Activated CD8-positive, alpha-beta T cell treated with anti-CD3 and anti-CD28 coated beads for 36 hours (primary cell): ENCODE data around the gene SMOC2. TPM values are rescaled to one million over a fixed set of nuclear protein-coding genes. Genes with fewer than 3 reads are reported as not detected.

Experiments used
- ATAC-seq: fragments of 200-7000 bp; cut with Tn5 transposase; one replicate; pipeline ENCODE4 v1.10.0; 2021; ENCODE audit warnings: mild to moderate bottlenecking, moderate library complexity
- CTCF ChIA-PET: fragments of 350-600 bp; sonication (Branson Sonifier 250); formaldehyde crosslinking; loops from one replicate; lab custom pipeline; 2021; ENCODE audit warnings: antibody characterized with exemption; lab: Charles Lee
- POLR2A ChIA-PET: fragments of 350-600 bp; sonication (Branson Sonifier 250); formaldehyde crosslinking; loops from one replicate; lab custom pipeline; 2021; ENCODE audit warnings: antibody characterized with exemption; lab: Charles Lee
- DNase-seq: peaks from one replicate; pipeline ENCODE4 v3.0.0-alpha.2; 2020
- H3K27ac Mint-ChIP-seq: one replicate; pipeline ENCODE4 v1.8.0; 2021; ENCODE audit warnings: mild to moderate bottlenecking, mixed read lengths
- H3K27me3 Mint-ChIP-seq: one replicate; pipeline ENCODE4 v1.8.0; 2021; ENCODE audit warnings: mixed read lengths
- H3K36me3 Mint-ChIP-seq: one replicate; pipeline ENCODE4 v1.8.0; 2021; ENCODE audit warnings: low read depth, mixed read lengths
- H3K4me1 Mint-ChIP-seq: one replicate; pipeline ENCODE4 v1.8.0; 2021; ENCODE audit warnings: low read depth, mixed read lengths
- H3K4me3 Mint-ChIP-seq: one replicate; pipeline ENCODE4 v1.8.0; 2021; ENCODE audit warnings: mild to moderate bottlenecking, moderate library complexity, mixed read lengths
- H3K9me3 Mint-ChIP-seq: one replicate; pipeline ENCODE4 v1.8.0; 2021; ENCODE audit warnings: mixed read lengths
- intact Hi-C: fragments of 100-400 bp; cut with micrococcal nuclease; formaldehyde crosslinking; loops from one replicate; pipeline ENCODE4 v1.10.0; 2022
- total RNA-seq, 2 experiments: library from RNA; stranded (reverse); gene quantifications; one replicate each; pipeline ENCODE4 v1.2.3, GENCODE V29; 2021
- TF ChIP-seq, protein P1 (sequence below): fragments of 200-600 bp; IDR thresholded peaks from one replicate; pipeline ENCODE4 v1.8.0; 2022; ENCODE audit warnings: antibody characterized with exemption, mild to moderate bottlenecking

SMOC2 gene
- total RNA-seq, 2 experiments from 2014 or later: not detected

DNA sequence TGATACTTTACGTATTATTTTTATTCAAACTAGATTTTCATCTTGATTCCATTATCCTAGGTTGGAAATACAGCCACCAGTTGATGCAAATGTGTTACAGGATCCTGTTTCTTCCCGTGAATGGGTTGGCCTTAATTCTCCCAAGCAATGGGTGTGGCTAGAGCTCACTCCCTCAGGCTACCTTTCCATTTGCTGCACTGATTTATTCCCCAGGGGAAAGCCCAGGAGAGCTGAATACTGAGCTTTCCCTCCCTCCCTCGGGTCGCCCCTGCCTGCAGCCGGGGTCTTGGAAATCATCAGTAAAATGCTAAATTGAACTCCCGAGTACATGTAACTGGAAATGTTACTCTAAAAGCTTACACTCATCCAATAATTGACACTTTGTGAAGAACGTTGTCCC is 9.9 kb downstream of the SMOC2 start:
- intact Hi-C loops: no loop called here
- Mint-ChIP-seq H3K4me3 (no peak overlapping the region), H3K36me3 (no peaks in the 10 kb centered on the region), H3K9me3 (no peaks in the 10 kb centered on the region), H3K4me1 (no peaks in the 10 kb centered on the region), H3K27me3 (peaks cover 21% of the 10 kb centered on the region), H3K27ac (no peak overlapping the region)
- DNase-seq: no peak
- ATAC-seq: no peak
- TF ChIP-seq, protein P1, sequence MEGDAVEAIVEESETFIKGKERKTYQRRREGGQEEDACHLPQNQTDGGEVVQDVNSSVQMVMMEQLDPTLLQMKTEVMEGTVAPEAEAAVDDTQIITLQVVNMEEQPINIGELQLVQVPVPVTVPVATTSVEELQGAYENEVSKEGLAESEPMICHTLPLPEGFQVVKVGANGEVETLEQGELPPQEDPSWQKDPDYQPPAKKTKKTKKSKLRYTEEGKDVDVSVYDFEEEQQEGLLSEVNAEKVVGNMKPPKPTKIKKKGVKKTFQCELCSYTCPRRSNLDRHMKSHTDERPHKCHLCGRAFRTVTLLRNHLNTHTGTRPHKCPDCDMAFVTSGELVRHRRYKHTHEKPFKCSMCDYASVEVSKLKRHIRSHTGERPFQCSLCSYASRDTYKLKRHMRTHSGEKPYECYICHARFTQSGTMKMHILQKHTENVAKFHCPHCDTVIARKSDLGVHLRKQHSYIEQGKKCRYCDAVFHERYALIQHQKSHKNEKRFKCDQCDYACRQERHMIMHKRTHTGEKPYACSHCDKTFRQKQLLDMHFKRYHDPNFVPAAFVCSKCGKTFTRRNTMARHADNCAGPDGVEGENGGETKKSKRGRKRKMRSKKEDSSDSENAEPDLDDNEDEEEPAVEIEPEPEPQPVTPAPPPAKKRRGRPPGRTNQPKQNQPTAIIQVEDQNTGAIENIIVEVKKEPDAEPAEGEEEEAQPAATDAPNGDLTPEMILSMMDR: no peak
- CTCF ChIA-PET: no interaction called here
- POLR2A ChIA-PET: no interaction called here

DNA sequence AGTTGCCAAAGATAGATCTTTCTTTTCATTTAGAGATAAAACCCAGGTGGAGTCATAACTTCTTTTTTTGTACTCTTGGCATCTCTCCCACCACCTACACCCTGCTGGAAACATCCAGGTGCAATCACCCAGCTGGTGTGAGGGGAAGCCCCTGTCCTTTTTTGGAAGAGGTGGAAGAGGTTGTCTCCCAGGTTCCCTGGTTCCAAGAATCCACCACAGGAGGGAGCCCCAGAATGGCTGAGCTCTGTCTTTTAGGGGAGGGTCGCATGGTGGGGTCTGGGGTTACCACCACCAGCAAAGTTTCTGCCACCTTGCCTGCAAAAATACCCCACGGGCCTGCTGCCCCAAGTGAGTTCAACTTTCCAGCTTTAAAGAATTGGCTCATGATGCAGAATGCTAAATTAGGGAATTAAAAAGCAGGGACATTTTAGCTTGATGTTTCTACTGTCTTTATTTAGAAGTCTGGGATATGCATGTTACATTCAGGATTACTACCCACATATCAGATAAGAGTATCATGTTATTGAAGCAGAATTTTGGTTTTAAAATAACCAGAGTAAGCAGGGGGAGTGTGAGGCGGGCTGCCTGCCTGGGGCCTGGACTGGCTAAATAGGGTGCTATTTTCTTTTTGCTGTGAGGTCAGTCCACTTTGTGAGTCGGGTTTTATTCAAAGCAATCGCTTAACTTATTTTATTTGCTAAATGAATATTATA is 11.0 kb downstream of the SMOC2 start:
- no peaks in the 10 kb centered on the region for H3K4me1 Mint-ChIP-seq
- ChIA-PET CTCF (no interaction called here), POLR2A (no interaction called here)
- H3K4me3 Mint-ChIP-seq: no peak overlapping the region
- peaks cover 18% of the 10 kb centered on the region for H3K27me3 Mint-ChIP-seq
- intact Hi-C loops: no loop called here
- no peak for DNase-seq
- H3K27ac Mint-ChIP-seq: no peak overlapping the region
- H3K36me3 Mint-ChIP-seq: no peaks in the 10 kb centered on the region
- TF ChIP-seq, protein P1: no peak
- no peak for ATAC-seq
- H3K9me3 Mint-ChIP-seq: no peaks in the 10 kb centered on the region

DNA sequence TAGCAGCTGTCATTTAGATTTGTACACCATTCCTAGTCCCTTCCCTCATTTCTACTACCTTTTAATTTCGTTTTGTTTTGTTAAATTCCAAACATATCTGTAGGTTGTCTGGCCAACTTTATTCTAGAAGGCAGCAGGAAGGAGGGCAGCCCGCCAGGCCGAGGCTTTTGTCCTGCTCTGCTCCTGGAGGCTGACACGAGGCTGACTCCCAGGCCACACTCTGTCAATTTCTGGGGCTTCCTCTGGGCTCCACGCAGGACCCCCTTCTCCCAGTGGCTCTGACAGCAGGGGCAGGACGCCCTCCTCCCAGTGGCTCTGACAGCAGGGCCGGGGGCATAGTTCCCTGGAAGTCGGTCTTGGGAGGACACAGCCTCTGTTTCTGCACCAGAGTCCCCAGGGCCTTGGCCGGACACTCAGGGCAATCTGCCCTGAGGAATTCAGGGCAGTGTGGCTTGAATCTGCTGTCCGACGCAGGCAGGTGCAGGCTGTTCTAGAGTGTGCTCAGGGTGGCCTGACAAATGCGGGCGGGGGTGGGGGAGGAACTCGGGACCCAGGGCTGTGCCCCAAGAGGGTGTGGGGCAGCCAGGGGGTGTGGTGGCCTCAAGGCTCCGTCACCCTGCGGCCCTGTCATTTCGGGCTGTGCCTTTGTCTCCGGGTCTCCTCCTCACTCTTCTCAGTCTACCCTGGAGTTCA is 11.8 kb downstream of the SMOC2 start:
- DNase-seq (no peak), ATAC-seq (no peak)
- no peaks in the 10 kb centered on the region for H3K4me1 Mint-ChIP-seq
- no peaks in the 10 kb centered on the region for H3K9me3 Mint-ChIP-seq
- CTCF ChIA-PET: no interaction called here
- no peak overlapping the region for H3K4me3 Mint-ChIP-seq
- no peaks in the 10 kb centered on the region for H3K36me3 Mint-ChIP-seq
- intact Hi-C loops: no loop called here
- TF ChIP-seq, protein P1: no peak
- peaks cover 13% of the 10 kb centered on the region for H3K27me3 Mint-ChIP-seq
- H3K27ac Mint-ChIP-seq: no peak overlapping the region
- POLR2A ChIA-PET: no interaction called here

DNA sequence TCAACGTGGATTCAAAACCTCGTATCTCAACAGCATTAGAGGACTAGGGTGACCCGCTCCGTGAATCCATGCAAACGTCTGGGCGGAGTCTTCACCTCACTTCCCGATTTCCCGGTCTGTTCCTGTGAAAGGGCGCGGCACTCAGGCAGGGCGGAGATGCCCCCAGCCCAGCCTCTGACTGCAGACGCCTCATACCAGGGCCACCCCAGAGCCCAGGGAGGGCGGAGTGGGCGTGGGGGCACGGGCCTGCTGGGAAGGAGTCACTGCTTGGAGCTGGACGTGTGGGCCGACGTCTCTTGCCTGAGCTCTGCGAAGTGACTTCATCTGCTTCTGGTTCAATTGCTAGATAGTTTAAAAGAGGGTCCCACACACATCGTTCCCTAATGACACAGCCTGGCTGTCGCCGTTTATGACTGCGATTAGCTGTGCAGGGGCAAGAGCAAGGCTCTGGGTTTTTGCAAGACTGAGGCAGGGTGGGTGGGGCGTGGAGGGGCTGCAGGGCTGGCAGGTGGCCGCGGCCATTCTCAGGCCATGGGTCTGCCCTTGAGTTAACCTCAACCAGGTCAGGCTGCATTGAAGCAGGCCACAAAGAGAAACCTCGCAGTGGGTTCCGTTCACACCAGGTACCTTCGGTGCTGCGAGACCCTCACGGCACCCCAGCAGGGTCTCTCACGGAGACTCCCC is 15.0 kb downstream of the SMOC2 start:
- Mint-ChIP-seq H3K4me1 (no peaks in the 10 kb centered on the region), H3K27ac (no peak overlapping the region), H3K36me3 (no peaks in the 10 kb centered on the region), H3K4me3 (no peak overlapping the region), H3K27me3 (peaks cover 17% of the 10 kb centered on the region), H3K9me3 (no peaks in the 10 kb centered on the region)
- ATAC-seq (no peak), DNase-seq (no peak)
- intact Hi-C loops: no loop called here
- TF ChIP-seq, protein P1: no peak
- ChIA-PET POLR2A (no interaction called here), CTCF (no interaction called here)
